Motor neuron (in vitro differentiated cells): Measurements from ENCODE around the gene COL27A1. TPM values are rescaled to one million over a fixed set of nuclear protein-coding genes. Genes with fewer than 3 reads are reported as not detected.
A peak's percentile ranks its signal among the peaks of the same experiment; 100 is the strongest.
"Not testable (repeated sequence)": the region's sequence is repeated elsewhere in the genome, so short reads cannot be mapped to it uniquely, and the experiment has no call there.

Experiments
- ATAC-seq, 8 experiments: fragments of 200-7000 bp; cut with Tn5 transposase; replicated peaks in 6 of 8; 2 replicates each; pipeline ENCODE4 v1.8.0; 2021; ENCODE audit warnings: mild to moderate bottlenecking in 8 of 8, moderate library complexity in 8 of 8
- H3K27ac ChIP-seq, 2 donors: fragments of 250-450 bp; sonication (Bioruptor Pico); 2 replicates each; pipeline ENCODE4 v1.9.0; 2021; ENCODE audit warnings: antibody characterized with exemption in 2 of 2, mild to moderate bottlenecking in 2 of 2, moderate library complexity in 1 of 2
- H3K4me1 ChIP-seq, 2 donors: fragments of 250-450 bp; sonication (Bioruptor Pico); replicated peaks in 1 of 2; 2 replicates each; pipeline ENCODE4 v1.6.1; 2021; ENCODE audit warnings: antibody characterized with exemption in 2 of 2, mild to moderate bottlenecking in 2 of 2, moderate library complexity in 1 of 2
- H3K4me3 ChIP-seq, 5 donors: fragments of 250-450 bp; sonication (Bioruptor Pico); 2 replicates each; pipeline ENCODE4 v1.9.0; 2021; ENCODE audit warnings: antibody characterized with exemption in 5 of 5, mild to moderate bottlenecking in 5 of 5, moderate library complexity in 4 of 5
- WGBS, 10 experiments: fragments of 450-650 bp; shearing (Covaris generic); methylation state at CpG; one replicate each; pipeline ENCODE4 v1.0.0; 2022; 5-methylcytosine and 5-hydroxymethylcytosine counted together
- in situ Hi-C, 9 experiments: fragments of 400-800 bp; cut with MboI; loops; one replicate each; pipeline ENCODE4 v1.15.0; 2021; ENCODE audit warnings: low sequenced_read_pairs in 9 of 9, low pct_unique_long_range_greater_than_20kb in 2 of 9; ENCODE audit not compliant: unreplicated experiment in 9 of 9
- total RNA-seq, 8 experiments: library from RNA; unstranded; fragments of 300-600 nt; gene quantifications; 2 replicates each; pipeline versions ENCODE4 v1.2.3 to v1.2.4, GENCODE V29; 2022

The COL27A1 gene
- total RNA-seq, 8 experiments from 2014 or later: 0.54 to 40.3 (median 4.2) TPM

GRCh38 chr9:114125476-114126013 lies 29.8 kb upstream of the COL27A1 start:
- ATAC-seq: peak in 2 of 8 experiments; percentile 40 to 59
- in situ Hi-C loops: loop anchor here in 1 of 9 experiments (25.0 kb wide), 1 partner anchor 88 kb away; no protein-coding TSS in a partner anchor
- Histone ChIP-seq H3K27ac (no peak overlapping the region), H3K4me3 (no peak overlapping the region), H3K4me1 (peaks cover 16 to 22% of the 10 kb centered on the region in 2 donors)
- 66 to 89% (median 83%) methylated on average over 1 to 5 of the region's 10 CpGs; no CpG with 5 or more reads in 4 of the 10 experiments for WGBS, 10 experiments

GRCh38 chr9:114126247-114127060 lies 28.9 kb upstream of the COL27A1 start:
- no peak for ATAC-seq
- 33 to 94% (median 85%) methylated on average over 2 to 6 of the region's 13 CpGs; no CpG with 5 or more reads in 5 of the 10 experiments for WGBS, 10 experiments
- in situ Hi-C loops: loop anchor here in 1 of 9 experiments (25.0 kb wide), 1 partner anchor 89 kb away; no protein-coding TSS in a partner anchor

GRCh38 chr9:114128759-114129158 lies 26.6 kb upstream of the COL27A1 start:
- H3K27ac ChIP-seq, H3K4me3 ChIP-seq, H3K4me1 ChIP-seq, ATAC-seq: not testable (repeated sequence)
- 0 to 100% (median 80%) methylated on average over 1 to 3 of the region's 3 CpGs; no CpG with 5 or more reads in 3 of the 10 experiments for WGBS, 10 experiments
- in situ Hi-C loops: loop anchor here in 1 of 9 experiments (25.0 kb wide), 1 partner anchor 91 kb away; no protein-coding TSS in a partner anchor

More at GRCh38 chr9:114126247-114127060, 28.9 kb upstream of the COL27A1 start:
- Histone ChIP-seq H3K4me3 (no peak overlapping the region), H3K27ac (no peak overlapping the region), H3K4me1 (peaks cover 10 to 13% of the 10 kb centered on the region in 2 donors)

- Histone ChIP-seq H3K4me1 (peaks cover 0 to 2% of the 10 kb centered on the region in 2 donors), H3K4me3 (no peak overlapping the region), H3K27ac (no peak overlapping the region)
- in situ Hi-C loops: loop anchor here in 1 of 9 experiments (25.0 kb wide), 1 partner anchor 93 kb away; no protein-coding TSS in a partner anchor
- no peak for ATAC-seq
- WGBS, 10 experiments: 62 to 100% (median 91%) methylated on average over 1 to 5 of the region's 7 CpGs; no CpG with 5 or more reads in 4 of the 10 experiments
Observed at GRCh38 chr9:114130141-114130540, 25.2 kb upstream of the COL27A1 start.

- in situ Hi-C loops: loop anchor here in 1 of 9 experiments (25.0 kb wide), 1 partner anchor 93 kb away; no protein-coding TSS in a partner anchor
- Histone ChIP-seq H3K4me1 (no peaks in the 10 kb centered on the region), H3K4me3 (no peak overlapping the region), H3K27ac (no peak overlapping the region)
- 14 to 100% (median 87%) methylated on average over 1 to 3 of the region's 4 CpGs for WGBS, 10 experiments
- no peak for ATAC-seq
Observed at GRCh38 chr9:114130624-114131277, 24.6 kb upstream of the COL27A1 start.

GRCh38 chr9:114131808-114132549 lies 23.4 kb upstream of the COL27A1 start:
- in situ Hi-C loops: loop anchor here in 1 of 9 experiments (25.0 kb wide), 1 partner anchor 95 kb away; no protein-coding TSS in a partner anchor
- no peak for ATAC-seq
- no peaks in the 10 kb centered on the region for H3K4me1 ChIP-seq
- H3K4me3 ChIP-seq: no peak overlapping the region
- 17 to 83% (median 77%) methylated on average over 1 to 8 of the region's 10 CpGs; no CpG with 5 or more reads in 3 of the 10 experiments for WGBS, 10 experiments
- no peak overlapping the region for H3K27ac ChIP-seq

GRCh38 chr9:114132550-114132918 lies 22.8 kb upstream of the COL27A1 start:
- WGBS, 10 experiments: 20 to 100% (median 86%) methylated on average over 1 to 4 of the region's 7 CpGs; no CpG with 5 or more reads in 6 of the 10 experiments

GRCh38 chr9:114134827-114135396 lies 20.4 kb upstream of the COL27A1 start:
- 0 to 83% (median 70%) methylated on average over 1 to 2 of the region's 5 CpGs; no CpG with 5 or more reads in 4 of the 10 experiments for WGBS, 10 experiments
- H3K27ac ChIP-seq: no peak overlapping the region
- no peak for ATAC-seq
- H3K4me1 ChIP-seq: no peaks in the 10 kb centered on the region
- in situ Hi-C loops: loop anchor here in 1 of 9 experiments (25.0 kb wide), 1 partner anchor 98 kb away; no protein-coding TSS in a partner anchor
- H3K4me3 ChIP-seq: no peak overlapping the region

More at GRCh38 chr9:114132550-114132918, 22.8 kb upstream of the COL27A1 start:
- in situ Hi-C loops: loop anchor here in 1 of 9 experiments (25.0 kb wide), 1 partner anchor 95 kb away; no protein-coding TSS in a partner anchor
- H3K27ac ChIP-seq: no peak overlapping the region
- H3K4me1 ChIP-seq: no peaks in the 10 kb centered on the region
- ATAC-seq: no peak
- H3K4me3 ChIP-seq: no peak overlapping the region

- no peak overlapping the region for H3K27ac ChIP-seq
- in situ Hi-C loops: loop anchor here in 1 of 9 experiments (25.0 kb wide), 1 partner anchor 101 kb away; no protein-coding TSS in a partner anchor
- no peak overlapping the region for H3K4me3 ChIP-seq
- no peaks in the 10 kb centered on the region for H3K4me1 ChIP-seq
- WGBS, 10 experiments: 39 to 100% (median 68%) methylated on average over 1 to 4 of the region's 6 CpGs; no CpG with 5 or more reads in 2 of the 10 experiments
- ATAC-seq: no peak
Observed at GRCh38 chr9:114137831-114138230, 17.5 kb upstream of the COL27A1 start.

- no peak overlapping the region for H3K4me3 ChIP-seq
- no peak for ATAC-seq
- no peak overlapping the region for H3K27ac ChIP-seq
- 68 to 100% (median 92%) methylated on average over 2 to 7 of the region's 8 CpGs; no CpG with 5 or more reads in 6 of the 10 experiments for whole genome bisulfite sequencing, 10 experiments
- in situ Hi-C loops: loop anchor here in 1 of 9 experiments (25.0 kb wide), 1 partner anchor 101 kb away; no protein-coding TSS in a partner anchor
- H3K4me1 ChIP-seq: no peaks in the 10 kb centered on the region
Observed at GRCh38 chr9:114138552-114138971, 16.8 kb upstream of the COL27A1 start.

- Histone ChIP-seq H3K27ac (no peak overlapping the region), H3K4me3 (no peak overlapping the region), H3K4me1 (no peaks in the 10 kb centered on the region)
- 72 to 100% (median 85%) methylated on average over 1 to 4 of the region's 5 CpGs; no CpG with 5 or more reads in 6 of the 10 experiments for WGBS, 10 experiments
- in situ Hi-C loops: loop anchor here in 1 of 9 experiments (25.0 kb wide), 1 partner anchor 102 kb away; no protein-coding TSS in a partner anchor
- ATAC-seq: no peak
Observed at GRCh38 chr9:114139071-114139470, 16.3 kb upstream of the COL27A1 start.
